A549 treated with dexamethasone at 1 μM for 4 hours (cell line): Measurements from ENCODE around the gene SLFN5. TPM values are rescaled to one million over a fixed set of nuclear protein-coding genes. Genes with fewer than 3 reads are reported as not detected.

Source experiments
- total RNA-seq: library from RNA; stranded (reverse); fragments of 200-300 nt; extraction: Qiagen RNA extraction; gene quantifications from 5 replicates; pipeline ENCODE4 v1.2.3, GENCODE V29; 2022

The SLFN5 gene
- 2.2 to 4.4 TPM (median 3.0 TPM) in 5 replicates for total RNA-seq

DNA sequence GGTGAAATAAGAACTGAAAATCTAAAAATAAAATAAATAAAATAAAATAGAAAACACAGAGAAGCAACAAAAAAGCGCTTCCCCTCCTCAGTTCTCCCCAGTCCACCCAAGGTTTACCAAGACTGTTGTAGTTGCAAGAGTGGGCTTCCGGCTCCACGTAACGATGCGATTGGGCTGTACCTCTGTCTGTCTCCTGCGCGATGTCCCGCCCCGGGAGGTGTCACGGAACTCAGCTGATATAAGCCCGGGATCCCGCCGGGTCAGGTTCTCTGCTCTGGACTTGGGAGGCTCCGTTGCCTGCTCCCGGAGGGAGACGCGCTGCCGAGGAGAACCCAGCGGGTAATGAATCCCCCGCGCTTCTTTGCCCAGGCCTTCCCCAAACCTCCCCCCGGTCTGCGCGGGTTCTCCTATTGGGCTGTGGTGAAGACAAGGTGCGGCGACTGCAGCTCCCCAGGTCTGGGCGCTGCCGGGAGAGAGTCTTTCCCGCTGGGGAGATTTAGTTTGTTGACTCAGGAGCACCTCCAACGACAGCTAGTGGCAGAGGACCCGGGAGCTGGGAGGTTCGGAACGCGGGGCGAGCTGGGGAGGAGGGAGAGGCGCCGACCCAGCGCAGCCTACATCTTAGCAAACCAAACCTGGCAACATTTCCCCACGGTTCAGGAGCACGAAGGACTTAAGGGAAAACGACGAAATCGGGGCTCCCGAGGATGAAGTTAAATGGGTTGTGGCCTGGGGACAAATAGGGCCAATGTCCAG is at the start of gene SLFN5:
TSS of gene SLFN5 (plus strand) at position 268 of the 756 bp plus-strand sequence. CDS start 15,619 bp downstream, outside the sequence.

DNA sequence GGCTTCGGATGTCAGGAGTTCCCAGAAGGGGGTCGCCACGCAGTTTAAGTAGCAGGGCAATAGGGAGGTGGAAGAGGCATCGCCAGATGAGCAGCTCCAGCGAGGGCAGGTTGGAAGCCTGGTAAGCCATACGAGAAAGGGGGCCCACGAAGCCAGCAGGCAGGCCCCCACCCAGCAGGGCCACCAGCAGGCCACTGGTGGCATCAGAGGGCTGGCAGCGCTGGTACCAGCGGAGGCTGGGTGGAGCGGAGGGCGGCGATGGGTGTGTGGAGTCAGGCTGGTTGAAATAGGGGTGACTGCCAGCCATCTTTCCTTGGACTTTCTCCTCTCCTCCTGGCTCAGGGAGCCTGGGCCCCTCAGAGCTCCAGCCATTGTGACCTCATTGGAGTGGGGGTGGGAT is 48.9 kb upstream of the SLFN5 start, which contains the start of gene SLC35G3:
TSS of gene SLC35G3 (minus strand) at position 393 of the 400 bp plus-strand sequence. CDS start at position 307, 86 bp downstream.

Other genes with a start within 250 kb of the SLFN5 start
- 41.5 to 61.6 TPM (median 54.8 TPM) in 5 replicates for gene RFFL, start 179.4 kb upstream of the SLFN5 start, total RNA-seq
- 21.9 to 28.6 TPM (median 28.4 TPM) in 5 replicates for gene RAD51D, start 123.2 kb upstream of the SLFN5 start, total RNA-seq
- 0.06 to 0.09 TPM (median 0.07 TPM) in 3 of 5 replicates, not detected in the others for gene FNDC8, start 121.5 kb upstream of the SLFN5 start, total RNA-seq
- 26.2 to 33.3 TPM (median 31.4 TPM) in 5 replicates for gene NLE1, start 100.8 kb upstream of the SLFN5 start, total RNA-seq
- not detected in 5 replicates for gene UNC45B, start 95.3 kb upstream of the SLFN5 start, total RNA-seq
- not detected in 5 replicates for gene SLC35G3, start 48.7 kb upstream of the SLFN5 start, total RNA-seq
- 4.0 to 6.8 TPM (median 5.9 TPM) in 5 replicates for gene SLFN11, start 130.5 kb downstream of the SLFN5 start, total RNA-seq
- gene SLFN12, start 189.4 kb downstream of the SLFN5 start, total RNA-seq = 0.06 TPM in 1 of 5 replicates, not detected in the others
- 2.5 to 4.3 TPM (median 3.7 TPM) in 5 replicates for gene SLFN13, start 205.7 kb downstream of the SLFN5 start, total RNA-seq